Dedifferentiated amniotic fluid mesenchymal stem cell (primary cell): Measurements from ENCODE around the gene PGAP2.
"Not testable (repeated sequence)": the region's sequence is repeated elsewhere in the genome, so short reads cannot be mapped to it uniquely, and the experiment has no call there.

ENCODE experiments used
- DNase-seq: peaks from one replicate; pipeline ENCODE4 v3.0.0-alpha.2; 2016; ENCODE audit errors: extremely low spot score

The PGAP2 gene

GRCh38 chr11:3807909-3808860 lies at the start of gene PGAP2:
PGAP2 (plus strand) TSS chr11:3808560; CDS start chr11:3811260, 2,700 bp downstream.
- no peak for DNase-seq

GRCh38 chr11:3764266-3764665 lies 44.1 kb upstream of the PGAP2 start:
- DNase-seq = no peak

GRCh38 chr11:3766836-3767235 lies 41.5 kb upstream of the PGAP2 start:
- not testable (repeated sequence) for DNase-seq

GRCh38 chr11:3767536-3767935 lies 40.8 kb upstream of the PGAP2 start:
- DNase-seq = no peak

GRCh38 chr11:3773180-3773579 lies 35.2 kb upstream of the PGAP2 start:
- DNase-seq = no peak

GRCh38 chr11:3775736-3776406 lies 32.5 kb upstream of the PGAP2 start:
- DNase-seq = peak; percentile 34

GRCh38 chr11:3781423-3781822 lies 26.9 kb upstream of the PGAP2 start:
- DNase-seq = no peak

- no peak for DNase-seq
These were observed 25.4 kb upstream of the PGAP2 start for GRCh38 chr11:3782963-3783362.

- no peak for DNase-seq
These were observed 24.7 kb upstream of the PGAP2 start for GRCh38 chr11:3783611-3784010.

GRCh38 chr11:3786781-3787428 lies 21.5 kb upstream of the PGAP2 start:
- no peak for DNase-seq

GRCh38 chr11:3794387-3794786 lies 14.0 kb upstream of the PGAP2 start:
- DNase-seq = not testable (repeated sequence)

- no peak for DNase-seq
These were observed 13.0 kb upstream of the PGAP2 start for GRCh38 chr11:3795131-3796001.

- DNase-seq = no peak
These were observed 12.4 kb upstream of the PGAP2 start for GRCh38 chr11:3796002-3796311.

- no peak for DNase-seq
These were observed 12.0 kb upstream of the PGAP2 start for GRCh38 chr11:3796346-3796745.

GRCh38 chr11:3796801-3797328 lies 11.5 kb upstream of the PGAP2 start:
- peak; percentile 34 for DNase-seq

- peak; percentile 100 for DNase-seq
These were observed 10.8 kb upstream of the PGAP2 start, which contains the start of gene NUP98 for GRCh38 chr11:3797329-3798090. NUP98 (minus strand) TSS chr11:3797554; CDS start chr11:3782117, 15,437 bp downstream.

GRCh38 chr11:3799143-3799542 lies 9.2 kb upstream of the PGAP2 start:
- no peak for DNase-seq

- DNase-seq = no peak
These were observed 8.5 kb upstream of the PGAP2 start for GRCh38 chr11:3799873-3800272.

GRCh38 chr11:3802011-3802790 lies 6.2 kb upstream of the PGAP2 start:
- DNase-seq = no peak
